HCT116 (cell line): ENCODE data around the gene ZNF324B. TPM values are rescaled to one million over a fixed set of nuclear protein-coding genes. Genes with fewer than 3 reads are reported as not detected.
A peak's percentile ranks its signal among the peaks of the same experiment; 100 is the strongest.

Source experiments
- ATAC-seq: fragments of 200-7000 bp; cut with Tn5 transposase; 2 replicates; pipeline ENCODE4 v1.9.1; 2020; ENCODE audit warnings: mild to moderate bottlenecking, moderate library complexity
- BruUV-seq: library from RNA; stranded (reverse); fragments of 400-500 nt; replicated peaks from 2 replicates; lab custom pipeline; 2021; lab: Mats Ljungman, UMichigan
- CTCF ChIA-PET: fragments of 300-600 bp; sonication (Branson Sonifier 250); formaldehyde crosslinking; loops from one replicate; lab custom pipeline; 2021; ENCODE audit warnings: antibody characterized with exemption; lab: Charles Lee
- POLR2A ChIA-PET: fragments of 300-600, 350-600 bp; sonication (Branson Sonifier 250); formaldehyde crosslinking; loops from one replicate; lab custom pipeline; 2021; ENCODE audit warnings: antibody characterized with exemption; lab: Charles Lee
- RAD21 ChIA-PET, 2 experiments: fragments of 300-600 bp; sonication (Branson Sonifier 250); formaldehyde crosslinking; loops; one replicate each; lab custom pipeline; 2023; ENCODE audit warnings: low total read pairs in 2 of 2; ENCODE audit not compliant: uncharacterized antibody in 2 of 2, unreplicated experiment in 2 of 2, low non-redundant PET in 1 of 2; lab: Charles Lee
- DNase-seq: peaks from one replicate; pipeline ENCODE4 v3.0.0-alpha.2; 2010; ENCODE audit warnings: low read depth, low spot score
- H2AFZ ChIP-seq: fragments of 200-600 bp; shearing (Covaris generic), sonication (generic); 2 replicates; pipeline ENCODE4 v1.6.1; 2017; ENCODE audit warnings: low read depth, mixed run types, mixed read lengths, antibody characterized with exemption, low read length; ENCODE audit not compliant: poor library complexity, severe bottlenecking
- H3K27ac ChIP-seq: 2 replicates; pipeline ENCODE4 v1.5.1; 2012; ENCODE audit warnings: low read depth, low read length
- H3K27me3 ChIP-seq: fragments of 200-600 bp; sonication (generic); 2 replicates; pipeline ENCODE4 v1.6.1; 2016; ENCODE audit warnings: mixed run types, low read length, mixed read lengths; ENCODE audit not compliant: insufficient read depth
- H3K36me3 ChIP-seq, 2 experiments: fragments of 200-500 bp in 1 of 2; fragments of 200-600 bp in 1 of 2; sonication (Bioruptor generic) in 1 of 2; sonication (generic) in 1 of 2; 2 replicates each; pipeline versions ENCODE4 v1.5.1 to v1.6.1; 2014 to 2016; ENCODE audit warnings: low read length in 2 of 2, inconsistent platforms in 1 of 2, mixed read lengths in 1 of 2, mixed run types in 1 of 2; ENCODE audit not compliant: insufficient read depth in 2 of 2, control insufficient read depth in 1 of 2
- H3K4me1 ChIP-seq, 2 experiments: fragments of 200-600 bp in 1 of 2; sonication (generic) in 1 of 2; 2 replicates each; pipeline versions ENCODE4 v1.5.1 to v1.6.1; 2012 to 2017; ENCODE audit warnings: low read length in 2 of 2, inconsistent platforms in 1 of 2, mild to moderate bottlenecking in 1 of 2, mixed read lengths in 1 of 2, mixed run types in 1 of 2, moderate library complexity in 1 of 2; ENCODE audit not compliant: insufficient read depth in 2 of 2, control insufficient read depth in 1 of 2
- H3K4me2 ChIP-seq: fragments of 200-600 bp; sonication (generic); 2 replicates; pipeline ENCODE4 v1.6.1; 2017; ENCODE audit warnings: mixed run types, low read length, mixed read lengths
- H3K4me3 ChIP-seq, 2 experiments: fragments of 200-600 bp in 1 of 2; sonication (generic) in 1 of 2; replicated peaks in 1 of 2; 2 replicates each; pipeline ENCODE4 v1.5.1; 2011 to 2016; ENCODE audit warnings: low read length in 2 of 2, control low read depth in 1 of 2, low read depth in 1 of 2, mild to moderate bottlenecking in 1 of 2, mixed read lengths in 1 of 2, mixed run types in 1 of 2
- H3K79me2 ChIP-seq: fragments of 200-600 bp; sonication (generic); 2 replicates; pipeline ENCODE4 v1.6.1; 2017; ENCODE audit warnings: mild to moderate bottlenecking, mixed run types, low read length, moderate library complexity, mixed read lengths; ENCODE audit not compliant: insufficient read depth
- H3K9ac ChIP-seq: fragments of 200-600 bp; sonication (generic); 2 replicates; pipeline ENCODE4 v1.6.1; 2016; ENCODE audit warnings: low read length, mixed read lengths
- H3K9me2 ChIP-seq: fragments of 200-600 bp; sonication (generic), shearing (Covaris generic); 2 replicates; pipeline ENCODE4 v1.6.1; 2017; ENCODE audit warnings: mixed run types, mild to moderate bottlenecking, moderate library complexity; ENCODE audit not compliant: insufficient read depth
- H3K9me3 ChIP-seq, 2 experiments: fragments of 200-500 bp in 1 of 2; fragments of 200-600 bp in 1 of 2; sonication (Bioruptor generic) in 1 of 2; sonication (generic) in 1 of 2; 2 replicates each; pipeline ENCODE4 v1.6.1; 2014 to 2017; ENCODE audit warnings: low read length in 2 of 2, mixed read lengths in 2 of 2, inconsistent platforms in 1 of 2, low read depth in 1 of 2, mild to moderate bottlenecking in 1 of 2, mixed run types in 1 of 2, moderate library complexity in 1 of 2; ENCODE audit not compliant: control insufficient read depth in 1 of 2, insufficient read depth in 1 of 2
- H4K20me1 ChIP-seq: fragments of 200-600 bp; sonication (generic), shearing (Covaris generic); 2 replicates; pipeline ENCODE4 v1.6.1; 2017; ENCODE audit warnings: mixed run types, mild to moderate bottlenecking, moderate library complexity; ENCODE audit not compliant: insufficient read depth
- ATF3 ChIP-seq: IDR thresholded peaks from 2 replicates; pipeline ENCODE4 v1.6.1; 2012
- CBX3 ChIP-seq: IDR thresholded peaks from 2 replicates; pipeline ENCODE4 v1.6.1; 2012; ENCODE audit warnings: low read depth
- CEBPB ChIP-seq: IDR thresholded peaks from 2 replicates; pipeline ENCODE4 v1.6.1; 2012; ENCODE audit warnings: low read depth
- CTCF ChIP-seq, 3 experiments: fragments of 200-600 bp in 1 of 3; sonication (generic) in 1 of 3; IDR thresholded peaks in 2 of 3; conservative IDR thresholded peaks in 1 of 3; 2 replicates each; pipeline ENCODE4 v1.5.1; 2012 to 2017; ENCODE audit warnings: low read depth in 2 of 3, low read length in 2 of 3, antibody characterized with exemption in 1 of 3, borderline replicate concordance in 1 of 3, control low read depth in 1 of 3, mild to moderate bottlenecking in 1 of 3, mixed read lengths in 1 of 3, mixed run types in 1 of 3, moderate library complexity in 1 of 3; ENCODE audit not compliant: insufficient read depth in 1 of 3
- EGR1 ChIP-seq: IDR thresholded peaks from 2 replicates; pipeline ENCODE4 v1.6.1; 2012; ENCODE audit warnings: low read depth
- MAX ChIP-seq: IDR thresholded peaks from 2 replicates; pipeline ENCODE4 v1.6.1; 2012
- POLR2A ChIP-seq: IDR thresholded peaks from 2 replicates; pipeline ENCODE4 v1.7.0; 2011; ENCODE audit warnings: borderline replicate concordance; ENCODE audit not compliant: insufficient read depth, insufficient read length; ENCODE audit errors: extremely low read depth
- POLR2AphosphoS5 ChIP-seq: IDR thresholded peaks from 2 replicates; pipeline ENCODE4 v1.6.1; 2011; ENCODE audit warnings: mild to moderate bottlenecking, low read depth, low read length, moderate library complexity
- RAD21 ChIP-seq: IDR thresholded peaks from 2 replicates; pipeline ENCODE4 v1.6.1; 2012; ENCODE audit warnings: low read depth, mild to moderate bottlenecking
- SIN3A ChIP-seq: IDR thresholded peaks from 2 replicates; pipeline ENCODE4 v1.6.1; 2012; ENCODE audit warnings: low read depth
- TCF7L2 ChIP-seq: IDR thresholded peaks from 2 replicates; pipeline ENCODE4 v1.7.0; 2011; ENCODE audit warnings: borderline replicate concordance, inconsistent platforms; ENCODE audit not compliant: insufficient read depth, insufficient read length; ENCODE audit errors: extremely low read depth
- YY1 ChIP-seq: IDR thresholded peaks from 2 replicates; pipeline ENCODE4 v1.6.1; 2011; ENCODE audit warnings: low read length, low read depth, moderate library complexity, mild to moderate bottlenecking; ENCODE audit not compliant: insufficient replicate concordance; ENCODE audit errors: extremely low read depth
- ZBTB33 ChIP-seq: IDR thresholded peaks from 2 replicates; pipeline ENCODE4 v1.6.1; 2011; ENCODE audit warnings: mild to moderate bottlenecking, low read length, moderate library complexity; ENCODE audit not compliant: insufficient replicate concordance; ENCODE audit errors: extremely low read depth
- ZFX ChIP-seq: fragments of 450-650 bp; IDR thresholded peaks from 2 replicates; pipeline ENCODE4 v1.6.1; 2017
- intact Hi-C: fragments of 100-400 bp; cut with micrococcal nuclease; formaldehyde crosslinking; loops from 2 replicates; pipeline ENCODE4 v1.10.0; 2022
- total RNA-seq: library from RNA; stranded (reverse); gene quantifications from one replicate; pipeline ENCODE4 v1.2.1, GENCODE V29; 2021; ENCODE audit not compliant: unreplicated experiment

The ZNF324B gene
- total RNA-seq, 1 experiment from 2014 or later, result 9.4 TPM

GRCh38 chr19:58477871-58478270 is 26.4 kb downstream of the ZNF324B start:
- Histone ChIP-seq H3K9ac (no peak overlapping the region), H4K20me1 (no peaks in the 10 kb centered on the region)
- CTCF ChIA-PET, result no interaction called here
- TF ChIP-seq EGR1 (no peak), SIN3A (no peak), ATF3 (no peak), POLR2A (no peak), YY1 (no peak), CEBPB (no peak), CTCF (IDR thresholded peaks at IDR 0.05 in 2 of 3, conservative IDR thresholded peaks at IDR 0.05 in 1 of 3; ENCODE audit: borderline replicate concordance in 1 of 3, insufficient read depth in 1 of 3, low read depth in 2 of 3, low read length in 2 of 3) (no peak), RAD21 (no peak)
- TF ChIP-seq, all 23 proteins: peak for 0
- Histone ChIP-seq H3K9me3 (no peaks in the 10 kb centered on the region), H3K4me1 (peaks cover 13 to 25% of the 10 kb centered on the region in 2 experiments), H3K36me3 (no peaks in the 10 kb centered on the region; a peak in 2 of 4 replicates), H3K79me2 (no peaks in the 10 kb centered on the region), H3K4me3 (no peak overlapping the region), H2AFZ (no peak overlapping the region), H3K27me3 (no peaks in the 10 kb centered on the region), H3K9me2 (no peaks in the 10 kb centered on the region), H3K27ac (0 out of 2 replicates have a peak overlapping the region, but pooled peaks have one; percentile 69), H3K4me2 (no peak overlapping the region)
- POLR2A ChIA-PET, result no interaction called here
- RAD21 ChIA-PET, result no interaction called here
- intact Hi-C loops, result no loop called here
- DNase-seq (no peak), ATAC-seq (no peak)
- no TSS peak for BruUV-seq

GRCh38 chr19:58479303-58479702 is 27.9 kb downstream of the ZNF324B start:
- Histone ChIP-seq H2AFZ (no peak overlapping the region), H3K4me2 (no peak overlapping the region), H3K79me2 (no peaks in the 10 kb centered on the region), H3K9ac (no peak overlapping the region), H3K9me3 (no peaks in the 10 kb centered on the region), H3K4me3 (no peak overlapping the region), H3K27ac (no peak overlapping the region), H3K36me3 (no peaks in the 10 kb centered on the region), H3K4me1 (peaks cover 13 to 25% of the 10 kb centered on the region in 2 experiments), H3K9me2 (no peaks in the 10 kb centered on the region), H3K27me3 (no peaks in the 10 kb centered on the region), H4K20me1 (no peaks in the 10 kb centered on the region)
- no peak for DNase-seq
- ATAC-seq, result no peak
- BruUV-seq, result no TSS peak
- ChIA-PET POLR2A (no interaction called here), CTCF (no interaction called here), RAD21 (no interaction called here)
- intact Hi-C loops, result no loop called here
- no peak for TF ChIP-seq CBX3
- TF ChIP-seq ZFX, result no peak
- no peak for TF ChIP-seq TCF7L2
- TF ChIP-seq YY1, result no peak
- TF ChIP-seq ZBTB33, result no peak
- no peak for TF ChIP-seq MAX
- no peak for TF ChIP-seq POLR2AphosphoS5
